Neural progenitor cell (in vitro differentiated cells): ENCODE measurements around the gene SKAP2. TPM values are rescaled to one million over a fixed set of nuclear protein-coding genes. Genes with fewer than 3 reads are reported as not detected.
A peak's percentile ranks its signal among the peaks of the same experiment; 100 is the strongest.

ENCODE experiments used
- DNase-seq: peaks from one replicate; pipeline ENCODE4 v3.0.0-alpha.2; 2016; ENCODE audit warnings: low spot score
- H2AFZ ChIP-seq: fragments of 200-600 bp; sonication (generic); replicated peaks from 2 replicates; pipeline ENCODE4 v1.6.1; 2016; ENCODE audit warnings: antibody characterized with exemption
- H3F3A ChIP-seq: fragments of 200-600 bp; sonication (generic); 2 replicates; pipeline ENCODE4 v1.6.1; 2016; ENCODE audit warnings: antibody characterized with exemption, low read depth
- H3K27ac ChIP-seq: fragments of 200-600 bp; sonication (generic); 2 replicates; pipeline ENCODE4 v1.5.1; 2016; ENCODE audit warnings: mild to moderate bottlenecking
- H3K27me3 ChIP-seq: fragments of 200-600 bp; sonication (generic); 2 replicates; pipeline ENCODE4 v1.6.1; 2016; ENCODE audit warnings: mild to moderate bottlenecking, moderate library complexity
- H3K36me3 ChIP-seq: fragments of 200-600 bp; sonication (generic); 2 replicates; pipeline ENCODE4 v1.5.1; 2016
- H3K4me1 ChIP-seq: fragments of 200-600 bp; sonication (generic); 2 replicates; pipeline ENCODE4 v1.6.1; 2016; ENCODE audit warnings: mixed run types
- H3K4me2 ChIP-seq: fragments of 200-600 bp; sonication (generic); 2 replicates; pipeline ENCODE4 v1.6.1; 2016
- H3K4me3 ChIP-seq: fragments of 200-600 bp; sonication (generic); 2 replicates; pipeline ENCODE4 v1.5.1; 2016
- H3K79me2 ChIP-seq: fragments of 200-600 bp; sonication (generic); 2 replicates; pipeline ENCODE4 v1.6.1; 2016; ENCODE audit warnings: low read depth
- H3K9ac ChIP-seq: fragments of 200-600 bp; sonication (generic); 2 replicates; pipeline ENCODE4 v1.6.1; 2016
- H3K9me3 ChIP-seq: fragments of 200-600 bp; sonication (generic); 2 replicates; pipeline ENCODE4 v1.5.1; 2016; ENCODE audit warnings: low read depth
- H4K20me1 ChIP-seq: fragments of 200-600 bp; sonication (generic); 2 replicates; pipeline ENCODE4 v1.6.1; 2016; ENCODE audit warnings: low read depth
- H3K27ac Mint-ChIP-seq: 3 replicates; pipeline ENCODE4 v1.8.0; 2021; ENCODE audit warnings: mixed read lengths
- H3K27me3 Mint-ChIP-seq: 2 replicates; pipeline ENCODE4 v1.8.0; 2022; ENCODE audit warnings: low read depth, mild to moderate bottlenecking, inconsistent platforms, moderate library complexity, mixed read lengths; ENCODE audit not compliant: insufficient read depth
- H3K36me3 Mint-ChIP-seq: 3 replicates; pipeline ENCODE4 v1.8.0; 2021; ENCODE audit warnings: mixed read lengths
- H3K4me1 Mint-ChIP-seq: 3 replicates; pipeline ENCODE4 v1.8.0; 2021; ENCODE audit warnings: mixed read lengths
- H3K4me3 Mint-ChIP-seq: 3 replicates; pipeline ENCODE4 v1.8.0; 2021; ENCODE audit warnings: mild to moderate bottlenecking, moderate library complexity, mixed read lengths
- H3K9me3 Mint-ChIP-seq: 3 replicates; pipeline ENCODE4 v1.8.0; 2020; ENCODE audit warnings: mixed read lengths
- EZH2 ChIP-seq: fragments of 200-600 bp; sonication (generic); IDR thresholded peaks from 2 replicates; pipeline ENCODE4 v1.6.1; 2017; ENCODE audit warnings: antibody characterized with exemption, mild to moderate bottlenecking, moderate library complexity
- EZH2phosphoT487 ChIP-seq: fragments of 200-600 bp; sonication (generic); IDR thresholded peaks from 2 replicates; pipeline ENCODE4 v1.6.1; 2017; ENCODE audit warnings: antibody characterized with exemption
- total RNA-seq: library from RNA; depleted of rRNA; stranded (reverse); fragments of >200 nt; gene quantifications from 2 replicates; pipeline ENCODE4 v1.2.3, GENCODE V29; 2015; ENCODE audit warnings: low replicate concordance
- TF ChIP-seq, protein P1 (sequence below): fragments of 200-600 bp; sonication (generic); IDR thresholded peaks from 2 replicates; pipeline ENCODE4 v1.5.1; 2017; ENCODE audit warnings: antibody characterized with exemption, mild to moderate bottlenecking

SKAP2 gene
- total RNA-seq, 1 donor from 2014 or later = 6.3 TPM

- no peaks in the 10 kb centered on the region for H3F3A ChIP-seq
- H3K27ac ChIP-seq = no peak overlapping the region
- peaks cover 19% of the 10 kb centered on the region for H3K4me1 ChIP-seq
- Mint-ChIP-seq H3K4me1 (peaks cover 4% of the 10 kb centered on the region), H3K9me3 (no peaks in the 10 kb centered on the region), H3K27me3 (no peaks in the 10 kb centered on the region), H3K36me3 (no peaks in the 10 kb centered on the region), H3K4me3 (no peak overlapping the region), H3K27ac (no peak overlapping the region)
- DNase-seq = no peak
- peak overlapping the region; percentile 54 for H3K4me2 ChIP-seq
- no peak overlapping the region for H3K4me3 ChIP-seq
- H3K36me3 ChIP-seq = no peaks in the 10 kb centered on the region
- no peaks in the 10 kb centered on the region for H3K9me3 ChIP-seq
- no peaks in the 10 kb centered on the region for H3K79me2 ChIP-seq
- no peak overlapping the region for H3K9ac ChIP-seq
- TF ChIP-seq EZH2 (no peak), EZH2phosphoT487 (no peak)
- TF ChIP-seq, protein P1, sequence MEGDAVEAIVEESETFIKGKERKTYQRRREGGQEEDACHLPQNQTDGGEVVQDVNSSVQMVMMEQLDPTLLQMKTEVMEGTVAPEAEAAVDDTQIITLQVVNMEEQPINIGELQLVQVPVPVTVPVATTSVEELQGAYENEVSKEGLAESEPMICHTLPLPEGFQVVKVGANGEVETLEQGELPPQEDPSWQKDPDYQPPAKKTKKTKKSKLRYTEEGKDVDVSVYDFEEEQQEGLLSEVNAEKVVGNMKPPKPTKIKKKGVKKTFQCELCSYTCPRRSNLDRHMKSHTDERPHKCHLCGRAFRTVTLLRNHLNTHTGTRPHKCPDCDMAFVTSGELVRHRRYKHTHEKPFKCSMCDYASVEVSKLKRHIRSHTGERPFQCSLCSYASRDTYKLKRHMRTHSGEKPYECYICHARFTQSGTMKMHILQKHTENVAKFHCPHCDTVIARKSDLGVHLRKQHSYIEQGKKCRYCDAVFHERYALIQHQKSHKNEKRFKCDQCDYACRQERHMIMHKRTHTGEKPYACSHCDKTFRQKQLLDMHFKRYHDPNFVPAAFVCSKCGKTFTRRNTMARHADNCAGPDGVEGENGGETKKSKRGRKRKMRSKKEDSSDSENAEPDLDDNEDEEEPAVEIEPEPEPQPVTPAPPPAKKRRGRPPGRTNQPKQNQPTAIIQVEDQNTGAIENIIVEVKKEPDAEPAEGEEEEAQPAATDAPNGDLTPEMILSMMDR = no peak
- H3K27me3 ChIP-seq = no peaks in the 10 kb centered on the region
- no peaks in the 10 kb centered on the region for H4K20me1 ChIP-seq
- H2AFZ ChIP-seq = no peak overlapping the region
These were observed 80.3 kb downstream of the SKAP2 start for GRCh38 chr7:26784118-26784517.

DNA sequence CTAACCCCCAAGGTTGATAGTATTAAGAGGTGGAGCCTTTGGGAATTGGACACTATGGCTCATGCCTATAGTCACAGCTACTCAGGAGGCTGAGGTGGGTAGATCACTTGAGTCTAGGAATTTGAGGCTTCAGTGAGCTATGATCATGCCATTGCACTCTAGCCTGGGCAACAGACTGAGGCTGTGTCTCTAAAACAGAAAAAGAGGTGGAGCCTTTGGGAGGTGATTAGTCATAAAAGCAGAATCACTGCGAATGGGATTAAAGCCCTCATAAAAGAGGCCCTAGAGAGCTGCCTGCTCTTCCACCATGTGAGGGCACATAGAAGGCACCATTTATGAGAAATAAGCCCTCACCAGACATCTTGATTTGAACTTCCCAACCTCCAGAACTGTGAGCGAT is 81.9 kb downstream of the SKAP2 start:
- no peak overlapping the region for H3K4me2 ChIP-seq
- H3K79me2 ChIP-seq = no peaks in the 10 kb centered on the region
- no peaks in the 10 kb centered on the region for H3K9me3 ChIP-seq
- no peaks in the 10 kb centered on the region for H3F3A ChIP-seq
- H3K27ac ChIP-seq = no peak overlapping the region
- H2AFZ ChIP-seq = no peak overlapping the region
- DNase-seq = no peak
- H3K4me3 ChIP-seq = no peak overlapping the region
- no peak for TF ChIP-seq EZH2phosphoT487
- TF ChIP-seq, protein P1 = no peak
- no peak for TF ChIP-seq EZH2
- no peaks in the 10 kb centered on the region for H3K9me3 Mint-ChIP-seq
- no peaks in the 10 kb centered on the region for H3K27me3 ChIP-seq
- H4K20me1 ChIP-seq = no peaks in the 10 kb centered on the region
- H3K27ac Mint-ChIP-seq = no peak overlapping the region
- H3K36me3 Mint-ChIP-seq = no peaks in the 10 kb centered on the region
- no peak overlapping the region for H3K4me3 Mint-ChIP-seq
- H3K9ac ChIP-seq = no peak overlapping the region
- peaks cover under 1% of the 10 kb centered on the region for H3K4me1 Mint-ChIP-seq
- H3K4me1 ChIP-seq = peaks cover 15% of the 10 kb centered on the region
- H3K27me3 Mint-ChIP-seq = no peaks in the 10 kb centered on the region
- H3K36me3 ChIP-seq = no peaks in the 10 kb centered on the region

- H3K27ac Mint-ChIP-seq = no peak overlapping the region
- DNase-seq = no peak
- Histone ChIP-seq H3K36me3 (no peaks in the 10 kb centered on the region), H3K27ac (no peak overlapping the region), H3K4me1 (peaks cover 15% of the 10 kb centered on the region), H3K27me3 (no peaks in the 10 kb centered on the region), H4K20me1 (no peaks in the 10 kb centered on the region), H3K9me3 (no peaks in the 10 kb centered on the region), H2AFZ (no peak overlapping the region), H3F3A (no peaks in the 10 kb centered on the region), H3K4me2 (no peak overlapping the region), H3K9ac (no peak overlapping the region), H3K4me3 (no peak overlapping the region), H3K79me2 (no peaks in the 10 kb centered on the region)
- TF ChIP-seq EZH2phosphoT487 (no peak), EZH2 (no peak)
- TF ChIP-seq, protein P1 = no peak
- no peaks in the 10 kb centered on the region for H3K9me3 Mint-ChIP-seq
- no peaks in the 10 kb centered on the region for H3K27me3 Mint-ChIP-seq
- no peaks in the 10 kb centered on the region for H3K4me1 Mint-ChIP-seq
- H3K36me3 Mint-ChIP-seq = no peaks in the 10 kb centered on the region
- H3K4me3 Mint-ChIP-seq = no peak overlapping the region
These were observed 84.3 kb downstream of the SKAP2 start for GRCh38 chr7:26779978-26780595.
